Fibroblast of skin of left quadriceps (primary cell): ENCODE results near the gene RFNG.
A peak's percentile ranks its signal among the peaks of the same experiment; 100 is the strongest.
"Not testable (repeated sequence)": the region's sequence is repeated elsewhere in the genome, so short reads cannot be mapped to it uniquely, and the experiment has no call there.

Source experiments
- DNase-seq, 2 experiments: peaks; one replicate each; pipeline ENCODE4 v3.0.0-alpha.2; 2013; ENCODE audit warnings: low read depth in 2 of 2

The RFNG gene

DNA sequence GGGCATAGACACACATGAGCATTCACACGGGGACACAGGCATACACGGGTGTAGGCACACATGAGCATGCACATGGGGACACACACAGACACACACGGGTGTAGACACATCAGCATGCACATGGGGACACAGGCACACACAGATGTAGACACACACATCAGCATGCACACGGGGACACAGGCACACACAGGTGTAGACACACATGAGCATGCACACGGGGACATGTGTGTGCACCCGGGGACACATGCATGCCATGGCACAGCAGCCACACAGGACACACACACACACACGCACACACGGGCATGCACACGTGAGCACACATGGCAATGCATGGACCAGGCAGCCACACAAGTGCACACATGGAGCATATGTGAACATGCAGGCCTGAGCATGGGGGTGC lies 9.0 kb downstream of the RFNG start:
- DNase-seq: no peak

DNA sequence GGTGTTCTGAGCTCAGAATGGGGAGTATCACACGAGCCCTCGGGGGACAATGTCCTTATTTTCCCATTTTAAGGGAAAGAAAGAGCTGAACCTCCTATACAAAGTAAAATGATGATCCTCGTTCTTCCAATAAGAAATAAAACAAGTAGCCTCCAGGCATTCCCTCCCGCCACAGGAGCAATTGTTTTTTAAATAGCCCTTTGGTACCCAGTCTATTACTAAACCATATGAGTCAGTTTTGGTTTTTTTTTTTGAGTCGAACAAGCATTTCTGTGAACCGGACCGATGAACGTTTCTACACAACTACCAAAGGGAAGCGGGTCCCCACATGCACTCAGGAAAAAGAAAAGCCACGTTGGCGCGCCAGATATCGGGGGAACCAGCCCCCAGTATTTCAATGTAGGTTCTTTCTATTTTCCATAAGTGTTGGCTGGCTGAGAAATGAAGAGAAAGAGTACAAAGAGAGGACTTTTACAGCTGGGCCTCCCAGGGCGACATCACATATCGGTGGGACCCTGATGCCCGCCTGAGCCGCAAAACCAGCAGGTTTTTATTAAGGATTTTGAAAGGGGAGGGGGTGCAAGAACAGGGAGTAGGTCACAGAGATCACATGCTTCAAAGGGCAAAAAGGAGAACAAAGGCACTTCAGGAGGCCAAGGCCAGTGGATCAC lies 10.3 kb downstream of the RFNG start:
- no peak for DNase-seq

DNA sequence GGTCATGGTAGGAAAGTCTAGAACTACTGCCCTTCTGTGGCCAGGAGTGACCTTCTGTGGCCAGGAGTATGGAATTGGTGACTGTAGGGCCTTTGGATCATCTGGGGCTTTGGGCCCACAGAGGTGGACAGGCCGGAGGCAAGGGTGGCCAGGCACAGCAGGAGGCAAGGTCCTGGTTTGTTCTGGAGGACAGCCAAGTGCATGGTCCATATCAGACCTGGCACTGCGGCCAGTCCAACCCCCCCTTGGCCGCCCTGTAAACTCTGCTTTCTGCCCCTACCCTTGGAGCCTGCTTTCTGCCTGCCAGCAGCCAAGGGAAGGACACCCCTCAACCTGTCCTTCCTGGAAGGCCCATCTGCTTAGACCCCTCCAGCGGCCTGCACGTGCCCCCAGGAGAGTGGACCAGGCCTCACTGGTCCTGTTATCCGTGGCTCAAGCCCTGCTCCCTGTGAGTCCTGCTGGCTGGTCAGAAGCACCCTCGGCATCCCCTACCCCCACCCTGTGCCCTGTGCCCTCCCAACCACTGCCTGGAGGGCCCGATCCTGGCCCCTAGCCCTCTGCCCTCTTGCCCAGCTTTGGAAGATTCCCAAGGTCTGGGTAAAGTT lies 11.8 kb downstream of the RFNG start:
- DNase-seq: no peak

DNA sequence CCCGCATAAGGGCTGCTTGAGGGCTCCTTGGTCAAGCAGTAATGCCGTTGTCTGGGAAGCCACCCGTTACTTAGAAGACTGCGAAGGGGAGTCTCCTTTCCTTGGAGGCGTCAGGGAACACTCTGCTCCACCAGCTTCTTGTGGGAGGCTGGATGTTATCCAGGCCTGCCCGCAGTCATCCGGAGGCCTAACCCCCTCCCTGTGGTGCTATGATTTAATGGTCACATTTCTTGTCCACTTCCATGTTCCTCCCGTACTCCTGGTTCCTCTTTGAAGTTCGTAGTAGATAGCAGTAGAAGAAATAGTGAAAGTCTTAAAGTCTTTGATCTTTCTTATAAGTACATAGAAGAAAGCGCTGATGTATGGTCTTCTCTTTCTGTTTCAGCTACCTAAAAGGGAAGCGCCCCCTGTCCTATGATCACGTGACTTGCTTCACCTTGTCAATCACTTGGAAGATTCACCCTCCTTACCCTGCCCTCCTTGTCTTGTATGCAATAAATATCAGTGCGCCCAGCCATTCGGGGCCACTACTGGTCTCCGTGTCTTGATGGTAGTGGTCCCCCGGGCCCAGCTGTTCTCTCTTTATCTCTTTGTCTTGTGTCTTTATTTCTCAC lies 12.7 kb downstream of the RFNG start:
- DNase-seq: not testable (repeated sequence)

DNA sequence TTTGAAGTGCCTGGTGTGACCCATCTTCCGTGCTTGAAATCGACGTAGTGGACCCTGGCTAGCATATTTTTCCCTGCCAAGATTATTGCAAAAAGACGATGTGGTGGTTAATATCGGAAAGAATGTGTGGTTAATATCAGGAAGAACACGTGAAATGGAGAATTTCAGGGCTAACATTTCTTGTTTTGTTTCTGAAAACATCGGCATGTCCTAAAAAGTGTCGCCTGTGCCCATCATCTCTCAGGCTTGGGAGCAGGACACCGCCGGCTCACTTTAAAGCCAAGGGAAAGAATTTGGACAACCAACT lies 13.8 kb downstream of the RFNG start:
- no peak for DNase-seq

DNA sequence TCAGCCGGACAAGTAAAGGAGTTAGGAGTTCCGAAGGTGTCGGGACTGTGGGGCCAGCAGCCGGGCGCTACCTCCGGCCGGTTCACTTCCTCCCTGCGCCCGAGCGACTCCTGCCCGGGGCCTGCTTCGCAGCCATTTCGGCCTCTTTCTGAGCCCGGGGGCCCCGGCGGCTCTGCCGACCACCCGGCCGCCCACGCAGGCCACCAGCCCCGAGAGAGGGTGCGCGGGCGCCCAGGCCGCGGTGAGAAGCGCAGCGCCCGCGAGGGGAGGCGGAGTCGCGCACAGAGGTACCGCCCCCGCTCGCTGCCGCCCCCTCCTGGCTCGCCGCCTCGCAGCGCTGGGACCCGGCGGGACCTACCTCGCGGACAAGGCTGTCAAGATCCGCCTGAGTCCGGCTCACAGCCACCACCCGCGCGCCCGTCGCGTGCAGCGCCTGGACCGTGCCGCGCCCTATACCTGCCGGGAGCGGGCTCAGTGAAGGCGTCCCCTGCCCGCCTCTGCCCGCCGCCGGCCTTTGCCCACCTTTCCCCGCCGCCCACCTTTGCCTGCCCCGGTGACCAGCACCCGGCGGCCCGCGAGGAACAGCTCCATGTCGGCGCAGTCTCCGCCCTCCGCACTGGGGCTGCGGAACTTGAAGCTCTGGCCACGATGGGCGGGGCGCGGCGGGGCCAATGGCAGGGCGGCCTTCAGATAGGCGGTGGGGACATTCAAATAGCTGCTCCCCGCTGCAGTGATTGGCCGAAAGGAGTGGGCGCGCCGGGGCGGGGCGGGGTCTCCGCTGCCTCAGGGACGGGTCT lies 14.3 kb downstream of the RFNG start, which contains the start of gene DCXR:
Gene DCXR, minus strand, starts transcription at position 606 of the 797 bp plus-strand sequence. Its CDS starts 15 bp downstream, at position 591.
- DNase-seq: peak; percentile 87 to 88

DNA sequence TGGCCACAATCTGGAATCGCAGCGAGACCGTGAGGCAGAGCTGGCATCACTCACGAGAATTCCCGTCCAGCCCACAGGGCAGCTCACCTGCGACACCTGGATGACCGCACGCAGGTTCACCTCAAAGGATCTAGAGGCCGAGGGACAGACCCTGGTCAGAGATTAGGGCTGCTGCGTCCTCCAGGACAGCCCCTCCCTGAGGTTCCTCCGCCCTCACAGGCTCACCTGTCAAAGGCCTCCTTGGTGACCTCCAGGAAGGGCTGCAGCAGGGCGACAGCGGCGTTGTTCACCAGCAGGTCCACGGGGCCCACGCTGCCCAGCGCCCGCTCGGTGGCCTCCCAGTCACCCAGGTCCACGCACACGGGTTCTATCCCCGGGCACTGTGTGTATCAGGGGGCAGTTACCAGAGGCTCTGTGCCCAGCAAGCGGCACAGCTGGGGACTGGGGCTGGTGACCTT lies 14.9 kb downstream of the RFNG start:
- no peak for DNase-seq

DNA sequence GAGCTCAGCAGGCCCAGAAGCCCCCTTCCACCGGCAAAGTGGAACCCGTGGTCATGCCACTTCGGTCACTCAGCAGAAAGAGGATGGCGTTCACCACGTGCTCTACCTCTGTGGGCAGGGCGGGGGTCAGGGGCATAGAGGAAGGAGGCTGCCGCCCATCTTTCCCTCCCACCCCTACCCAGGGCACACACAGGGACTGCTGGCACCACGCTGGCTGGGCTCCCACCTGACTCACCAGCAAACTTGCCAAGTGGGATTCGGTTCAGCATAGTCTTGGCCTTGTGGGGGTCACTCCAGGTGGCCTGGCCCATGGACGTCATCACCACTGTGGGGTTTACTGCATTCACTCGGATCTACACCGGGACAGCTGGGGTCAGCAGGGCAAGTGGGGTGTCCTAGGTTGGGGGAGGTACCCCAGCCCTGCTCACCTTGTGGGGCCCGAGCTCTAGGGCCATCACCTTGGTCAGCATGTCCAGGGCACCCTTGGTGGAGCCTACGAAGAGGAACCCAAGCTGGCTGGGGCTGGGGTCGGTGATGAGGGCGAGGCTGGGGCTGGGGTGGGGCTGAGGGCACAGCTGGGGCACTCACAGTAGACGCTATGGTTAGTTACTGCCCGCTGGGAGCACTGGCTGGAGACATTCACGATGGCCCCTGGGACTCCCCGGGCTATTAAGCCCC lies 15.5 kb downstream of the RFNG start:
- DNase-seq: no peak

DNA sequence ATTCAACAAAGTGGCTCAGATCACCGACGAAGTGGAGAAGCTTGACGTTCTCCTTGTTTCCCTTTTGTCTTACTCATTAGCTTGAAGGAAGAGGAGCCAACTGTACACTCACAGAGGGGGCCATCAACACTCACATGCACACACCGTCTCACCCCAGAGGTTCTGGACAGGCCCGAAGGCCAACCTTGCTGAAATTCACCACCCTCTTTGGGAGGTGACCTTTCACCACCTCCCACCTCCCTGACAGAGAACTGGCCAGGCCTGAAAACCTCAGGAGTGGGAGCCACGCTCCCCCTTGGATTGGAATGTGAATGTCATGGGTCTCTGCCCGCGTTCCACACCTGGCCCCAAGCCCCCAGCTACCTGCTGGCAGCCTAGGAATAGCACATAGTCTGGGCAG lies 16.1 kb downstream of the RFNG start:
- no peak for DNase-seq

DNA sequence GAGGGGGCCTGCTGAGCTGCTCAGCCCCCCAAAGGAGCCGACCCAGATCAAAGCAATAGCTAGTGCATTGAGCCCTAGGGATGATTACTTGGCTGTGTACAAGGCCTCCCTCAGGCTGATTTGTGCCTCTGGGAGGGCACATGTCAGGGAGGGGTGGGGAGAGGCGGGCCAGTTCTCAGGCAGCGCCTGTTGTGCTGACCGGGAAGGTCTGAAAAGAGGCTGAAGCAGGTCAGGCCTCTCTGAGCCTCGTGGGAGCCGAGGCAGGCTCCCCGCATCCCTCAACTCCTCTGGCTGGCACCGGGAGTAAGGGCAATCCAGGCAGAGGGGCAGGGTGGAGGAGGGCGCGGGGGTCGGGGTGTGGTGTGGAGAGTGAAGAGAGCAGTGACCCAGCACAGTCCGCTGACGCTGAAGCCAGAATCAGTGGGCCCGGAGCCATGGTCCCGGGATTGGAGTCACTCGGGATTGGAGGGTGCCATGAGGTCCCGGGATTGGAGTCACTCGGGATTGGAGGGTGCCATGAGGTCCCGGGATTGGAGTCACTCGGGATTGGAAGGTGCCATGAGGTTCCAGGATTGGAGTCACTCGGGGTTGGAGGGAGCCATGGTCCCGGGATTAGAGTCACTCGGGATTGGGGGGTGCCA lies 17.1 kb downstream of the RFNG start:
- DNase-seq: no peak

DNA sequence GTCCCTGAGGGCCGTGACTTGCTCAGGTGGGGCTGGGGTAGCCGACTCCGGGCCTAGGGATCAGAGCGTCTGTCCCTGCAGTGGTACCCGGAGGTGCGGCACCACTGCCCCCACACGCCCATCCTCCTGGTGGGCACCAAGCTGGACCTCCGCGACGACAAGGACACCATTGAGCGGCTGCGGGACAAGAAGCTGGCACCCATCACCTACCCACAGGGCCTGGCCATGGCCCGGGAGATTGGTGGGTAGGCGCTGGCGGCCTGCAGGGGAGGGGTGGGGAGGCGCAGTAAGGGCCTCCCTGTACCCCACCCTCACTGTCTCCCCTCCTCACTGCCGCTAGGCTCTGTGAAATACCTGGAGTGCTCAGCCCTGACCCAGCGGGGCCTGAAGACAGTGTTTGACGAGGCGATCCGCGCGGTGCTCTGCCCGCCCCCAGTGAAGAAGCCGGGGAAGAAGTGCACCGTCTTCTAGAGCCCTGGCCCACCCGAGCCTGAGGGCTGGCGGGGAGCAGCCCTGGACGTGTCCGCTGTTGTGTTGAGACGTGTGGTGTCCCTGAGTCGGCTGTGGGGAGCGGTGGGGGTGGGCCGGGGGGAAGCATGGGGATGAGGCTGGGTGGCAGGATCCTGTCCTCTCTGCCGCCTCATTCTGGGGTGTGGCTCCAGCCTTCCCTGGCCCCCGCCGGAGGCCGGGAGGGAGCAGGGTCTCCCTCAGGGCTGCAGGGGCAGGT lies 18.1 kb downstream of the RFNG start:
- no peak for DNase-seq

DNA sequence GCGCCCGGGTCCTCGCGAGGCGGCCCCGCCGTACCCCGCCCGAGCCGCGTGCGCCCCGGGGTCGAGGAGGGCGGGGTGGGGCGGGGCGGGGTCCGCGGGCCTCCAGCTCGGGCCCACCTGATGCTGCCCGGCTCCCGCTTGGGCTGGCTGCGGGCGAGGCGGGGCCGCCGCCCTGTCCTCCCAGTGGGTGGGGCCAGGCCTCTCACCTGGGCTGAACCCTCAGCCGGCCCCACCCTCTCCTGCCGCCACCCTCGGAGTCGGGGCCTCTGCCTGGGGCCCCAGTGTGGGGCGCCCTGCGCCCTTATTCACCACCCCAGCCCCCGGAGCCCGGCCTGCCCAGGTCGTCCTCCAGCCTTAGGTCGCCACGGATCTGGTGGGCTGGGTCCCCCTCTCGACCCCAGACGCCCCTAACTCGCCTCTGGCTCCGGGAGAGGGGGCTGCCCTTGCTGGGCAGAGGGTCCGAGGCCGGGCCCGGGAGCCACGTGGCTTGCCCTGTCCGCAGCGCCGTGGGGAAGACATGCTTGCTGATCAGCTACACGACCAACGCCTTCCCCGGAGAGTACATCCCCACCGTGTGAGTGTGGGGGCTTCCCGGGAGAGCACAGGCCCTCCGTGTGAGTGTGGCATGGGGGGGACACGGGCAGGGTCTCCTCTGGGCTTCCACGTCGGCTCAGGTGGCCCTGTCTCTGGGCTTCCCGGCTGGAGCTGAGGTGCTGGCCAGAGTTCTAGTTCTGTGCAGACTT lies 19.6 kb downstream of the RFNG start:
- DNase-seq: no peak

DNA sequence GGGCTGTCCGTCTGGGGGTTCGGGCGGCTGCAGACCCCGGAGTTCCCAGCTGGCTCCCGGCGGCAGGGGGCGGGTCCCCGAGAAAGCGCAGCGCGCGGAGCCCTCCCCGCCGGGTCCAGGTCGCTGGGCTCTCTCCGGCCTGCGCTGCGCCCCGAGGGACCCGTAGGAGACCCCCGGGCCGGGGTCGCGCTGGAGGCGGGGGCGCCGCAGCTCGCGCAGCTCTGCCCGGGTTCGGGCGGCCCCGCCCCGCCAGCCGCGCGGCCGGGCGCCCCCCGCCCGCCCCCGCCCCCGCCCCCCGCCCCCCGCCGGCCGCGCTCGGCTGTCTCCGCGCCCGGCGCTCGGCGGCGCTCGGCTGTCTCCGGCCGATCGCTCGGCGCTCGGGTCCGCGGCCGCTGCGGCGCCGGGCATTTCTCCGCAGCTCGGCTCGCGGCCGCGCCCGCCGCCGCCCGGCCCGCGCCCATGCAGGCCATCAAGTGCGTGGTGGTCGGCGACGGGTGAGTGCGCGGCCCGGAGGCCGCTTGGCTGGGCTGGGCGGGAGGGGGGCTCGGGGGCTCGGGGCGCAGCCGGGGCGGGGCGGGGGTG lies 20.2 kb downstream of the RFNG start, which contains the start of gene RAC3:
Gene RAC3, plus strand, starts transcription at position 376 of the 582 bp plus-strand sequence. Its CDS starts 84 bp downstream, at position 460.
- DNase-seq: no peak

DNA sequence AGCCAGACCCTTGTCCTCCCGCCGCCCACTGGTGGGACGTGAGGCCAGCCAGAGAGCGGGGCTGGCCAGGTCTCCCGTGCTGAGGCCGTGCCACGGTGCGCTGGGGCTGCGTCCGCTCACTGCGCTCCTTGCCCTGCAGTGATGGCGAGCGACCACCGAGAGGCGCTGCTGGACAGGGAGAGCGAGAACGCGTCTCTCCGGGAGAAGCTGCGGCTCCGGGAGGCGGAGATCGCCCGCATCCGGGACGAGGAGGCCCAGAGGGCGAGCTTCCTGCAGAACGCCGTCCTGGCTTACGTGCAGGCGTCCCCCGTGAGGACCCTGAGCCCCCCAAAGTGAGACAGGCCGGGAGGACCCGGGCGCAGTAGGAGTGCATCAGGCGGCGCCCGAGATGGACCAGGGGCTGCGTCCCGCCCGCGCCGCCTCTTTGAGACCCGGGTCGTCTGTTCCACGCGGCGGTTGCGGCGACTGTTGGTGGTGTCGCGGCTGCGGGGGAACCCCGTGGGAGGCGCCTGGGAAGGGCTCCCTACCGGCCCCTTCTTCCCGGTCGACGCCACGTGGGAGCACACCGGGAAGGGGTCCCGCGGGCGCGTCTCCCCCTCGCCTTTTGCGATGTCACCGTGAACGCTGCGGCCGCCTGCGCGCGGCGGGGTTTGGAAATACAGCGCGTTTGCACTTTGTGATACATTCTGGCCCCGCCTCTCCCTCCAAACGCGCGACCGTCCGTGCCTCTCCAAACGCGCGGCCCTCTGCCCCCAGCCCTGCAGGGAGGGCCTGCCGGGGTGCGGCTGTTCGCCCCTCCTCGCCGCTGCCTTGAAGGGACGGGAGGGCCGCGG lies 20.9 kb downstream of the RFNG start:
- DNase-seq: peak; percentile 41 to 44

DNA sequence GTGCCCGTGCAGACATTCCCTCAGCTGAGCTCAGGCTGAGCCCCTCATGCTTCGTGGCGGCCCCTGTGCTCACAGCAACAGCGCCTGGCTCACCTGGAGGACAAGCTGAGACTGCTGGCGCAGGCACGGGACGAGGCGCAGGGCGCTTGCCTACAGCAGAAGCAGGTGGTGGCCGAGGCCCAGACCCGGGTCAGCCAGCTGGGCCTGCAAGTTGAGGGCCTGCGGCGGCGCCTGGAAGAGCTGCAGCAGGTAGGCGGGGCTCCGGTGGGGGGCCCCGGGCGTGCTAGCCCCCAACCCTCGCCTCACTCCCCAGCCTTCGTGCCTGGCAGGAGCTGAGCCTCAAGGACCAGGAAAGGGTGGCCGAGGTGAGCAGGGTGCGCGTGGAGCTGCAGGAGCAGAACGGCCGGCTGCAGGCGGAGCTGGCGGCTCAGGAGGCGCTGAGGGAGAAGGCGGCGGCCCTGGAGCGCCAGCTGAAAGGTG lies 21.6 kb downstream of the RFNG start:
- DNase-seq: no peak

DNA sequence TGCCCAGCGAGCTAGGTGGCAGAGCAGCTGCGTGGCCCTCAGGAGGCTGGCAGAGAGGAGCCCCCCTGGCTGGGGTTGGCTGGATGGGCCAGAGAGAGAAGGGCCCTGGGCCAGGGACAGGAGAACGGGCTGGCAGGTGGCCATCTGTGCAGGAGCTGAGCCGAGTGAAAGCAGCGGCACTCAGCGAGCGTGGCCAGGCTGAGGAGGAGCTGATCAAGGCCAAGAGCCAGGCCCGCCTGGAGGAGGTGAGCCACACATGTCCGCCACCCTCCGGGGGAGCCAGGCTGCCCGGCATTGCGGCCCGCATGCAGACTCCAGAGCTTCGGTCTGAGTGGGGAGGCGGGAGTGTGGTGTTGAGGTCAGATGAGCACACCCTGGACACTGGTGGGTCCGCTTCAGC lies 22.2 kb downstream of the RFNG start:
- no peak for DNase-seq

DNA sequence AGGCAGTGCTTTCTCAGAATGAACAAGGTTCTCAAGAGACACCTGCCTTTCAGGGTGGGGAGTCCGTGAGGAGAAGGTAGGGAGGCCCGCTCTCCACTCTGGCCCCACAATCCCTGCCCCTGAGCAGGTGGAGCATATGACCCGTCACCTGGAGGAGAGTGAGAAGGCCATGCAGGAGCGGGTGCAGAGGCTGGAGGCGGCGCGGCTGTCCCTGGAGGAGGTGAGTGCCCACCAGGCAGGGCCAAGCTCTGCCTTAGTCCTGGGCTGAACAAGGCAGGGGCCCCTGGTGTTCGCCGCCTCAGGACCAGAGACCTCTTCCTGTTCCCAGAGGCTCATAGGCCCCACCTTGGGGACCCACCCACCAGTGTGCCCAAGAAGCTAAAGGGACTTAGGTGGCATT lies 22.6 kb downstream of the RFNG start:
- no peak for DNase-seq

DNA sequence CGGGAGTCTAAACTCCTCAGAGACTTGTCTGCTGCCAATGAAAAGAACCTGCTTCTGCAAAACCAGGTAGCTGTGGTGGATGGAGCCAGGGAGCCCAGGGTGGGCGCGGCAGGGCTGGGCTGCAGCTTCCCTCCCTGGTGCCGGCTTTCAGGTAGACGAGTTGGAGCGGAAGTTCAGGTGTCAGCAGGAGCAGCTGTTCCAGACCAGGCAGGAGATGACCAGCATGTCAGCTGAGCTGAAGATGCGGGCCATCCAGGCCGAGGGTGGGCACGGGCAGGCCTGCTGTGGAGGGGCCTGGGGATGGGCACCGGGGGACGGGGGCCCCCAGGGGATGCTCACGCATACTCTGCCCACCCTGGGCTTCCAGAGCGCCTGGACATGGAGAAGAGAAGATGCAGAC lies 23.4 kb downstream of the RFNG start:
- DNase-seq: no peak
